Embryonic facial prominence (tissue), 1 donor: ENCODE measurements around the gene ST6GALNAC1.

Experiments used
- DNase-seq: peaks from one replicate; pipeline ENCODE4 v3.0.0-alpha.2; 2016; ENCODE audit errors: extremely low spot score

Gene ST6GALNAC1, protein sequence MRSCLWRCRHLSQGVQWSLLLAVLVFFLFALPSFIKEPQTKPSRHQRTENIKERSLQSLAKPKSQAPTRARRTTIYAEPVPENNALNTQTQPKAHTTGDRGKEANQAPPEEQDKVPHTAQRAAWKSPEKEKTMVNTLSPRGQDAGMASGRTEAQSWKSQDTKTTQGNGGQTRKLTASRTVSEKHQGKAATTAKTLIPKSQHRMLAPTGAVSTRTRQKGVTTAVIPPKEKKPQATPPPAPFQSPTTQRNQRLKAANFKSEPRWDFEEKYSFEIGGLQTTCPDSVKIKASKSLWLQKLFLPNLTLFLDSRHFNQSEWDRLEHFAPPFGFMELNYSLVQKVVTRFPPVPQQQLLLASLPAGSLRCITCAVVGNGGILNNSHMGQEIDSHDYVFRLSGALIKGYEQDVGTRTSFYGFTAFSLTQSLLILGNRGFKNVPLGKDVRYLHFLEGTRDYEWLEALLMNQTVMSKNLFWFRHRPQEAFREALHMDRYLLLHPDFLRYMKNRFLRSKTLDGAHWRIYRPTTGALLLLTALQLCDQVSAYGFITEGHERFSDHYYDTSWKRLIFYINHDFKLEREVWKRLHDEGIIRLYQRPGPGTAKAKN

DNA sequence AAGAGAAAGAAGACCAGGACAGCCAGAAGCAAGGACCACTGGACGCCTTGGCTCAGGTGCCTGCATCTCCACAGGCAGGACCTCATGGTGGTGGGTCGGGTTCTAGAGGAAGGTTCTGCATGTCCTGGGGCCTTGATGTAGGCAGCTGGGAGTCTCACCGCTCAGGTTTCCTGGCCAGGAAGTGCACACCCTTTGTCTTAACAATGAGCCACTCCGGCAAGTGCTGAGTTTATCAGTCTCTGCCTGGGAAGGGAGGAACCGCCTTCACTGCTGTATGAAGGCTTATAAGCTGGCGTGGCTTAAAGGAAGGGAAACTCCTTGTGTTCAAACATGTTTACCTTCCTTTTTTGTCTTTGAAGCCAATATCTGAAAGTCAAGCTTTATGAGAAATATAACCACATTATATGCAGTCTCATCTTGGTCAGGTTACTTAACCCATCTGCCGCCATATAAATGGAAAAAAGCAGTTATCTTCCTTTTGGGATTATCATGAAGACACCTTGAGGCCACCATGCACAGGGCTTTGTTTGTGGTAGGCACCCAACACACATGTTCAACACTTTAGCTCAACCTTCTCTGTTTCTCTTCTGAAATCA lies at the start of gene ST6GALNAC1:
ST6GALNAC1 (minus strand) TSS at position 205 of the 596 bp plus-strand sequence; CDS start at position 86, 119 bp downstream.
- DNase-seq = no peak

DNA sequence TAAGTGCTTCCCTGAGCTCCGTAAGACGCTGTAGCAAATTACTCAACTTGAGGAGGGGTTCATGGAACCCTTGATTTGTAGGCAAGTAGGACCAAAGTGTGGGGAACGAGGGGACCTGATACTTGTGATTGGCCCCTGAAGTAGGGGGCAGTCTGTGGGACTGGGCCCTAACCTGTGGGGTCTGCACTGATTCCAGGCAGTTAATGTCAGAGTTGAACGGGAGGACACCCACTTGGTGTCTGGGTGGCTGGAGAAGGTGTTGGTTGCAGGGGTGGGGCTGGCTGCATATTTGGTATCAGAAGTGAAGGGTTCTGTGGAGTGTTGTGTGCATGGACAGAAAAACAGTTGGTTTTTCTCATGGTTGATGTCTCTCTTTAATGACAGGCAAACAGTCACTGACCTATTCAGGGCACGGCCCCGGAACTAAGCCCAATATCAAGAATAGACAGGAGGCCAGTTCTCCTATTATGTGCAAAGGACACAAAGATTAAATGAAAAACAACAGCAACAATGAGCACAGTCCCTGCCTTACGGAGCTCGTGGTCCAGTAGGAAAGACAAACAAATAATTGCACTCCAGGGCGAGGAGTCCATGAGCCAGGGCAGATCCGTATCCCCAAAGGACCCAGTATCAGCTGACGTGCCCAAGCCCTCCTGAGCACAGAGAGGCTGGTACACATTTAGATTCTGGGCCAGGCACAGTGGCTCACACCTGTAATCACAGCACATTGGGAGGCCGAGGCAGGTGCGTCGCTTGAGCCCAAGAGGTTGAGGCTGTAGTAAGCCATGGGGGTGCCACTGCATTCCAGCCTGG lies 48.0 kb upstream of the ST6GALNAC1 start:
- DNase-seq = no peak

DNA sequence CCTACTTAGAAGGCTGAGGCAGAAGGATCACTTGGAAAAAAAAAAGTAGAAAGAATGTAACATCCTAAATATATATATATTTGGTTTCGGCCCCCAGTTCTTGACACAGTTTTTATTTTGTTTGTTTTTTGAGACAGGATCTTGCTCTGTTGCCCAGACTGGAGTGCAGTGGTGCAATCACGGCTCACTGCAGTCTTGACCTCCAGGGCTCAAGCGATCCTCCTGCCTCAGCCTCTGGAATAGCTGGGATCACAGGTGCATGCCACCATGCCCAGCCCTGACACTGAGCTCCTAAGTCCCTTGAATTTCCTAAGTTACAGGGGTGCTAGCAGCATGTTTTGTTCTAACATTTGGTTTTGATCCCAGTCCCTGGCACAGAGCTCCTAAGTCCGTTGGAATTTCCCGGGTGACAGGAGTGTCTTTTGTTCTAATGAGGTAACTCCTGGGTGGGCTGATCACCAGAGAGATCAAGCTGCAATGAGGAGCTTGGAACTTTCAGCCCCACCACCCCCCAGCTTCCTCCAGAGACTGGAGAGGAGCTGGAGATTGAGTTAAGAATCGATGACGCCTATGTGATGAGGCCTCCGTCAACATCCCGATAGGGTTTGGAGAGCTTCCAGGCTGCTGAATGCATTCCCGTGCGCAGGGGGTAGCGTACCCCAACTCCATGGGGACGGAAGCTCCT lies 47.2 kb upstream of the ST6GALNAC1 start:
- no peak for DNase-seq

DNA sequence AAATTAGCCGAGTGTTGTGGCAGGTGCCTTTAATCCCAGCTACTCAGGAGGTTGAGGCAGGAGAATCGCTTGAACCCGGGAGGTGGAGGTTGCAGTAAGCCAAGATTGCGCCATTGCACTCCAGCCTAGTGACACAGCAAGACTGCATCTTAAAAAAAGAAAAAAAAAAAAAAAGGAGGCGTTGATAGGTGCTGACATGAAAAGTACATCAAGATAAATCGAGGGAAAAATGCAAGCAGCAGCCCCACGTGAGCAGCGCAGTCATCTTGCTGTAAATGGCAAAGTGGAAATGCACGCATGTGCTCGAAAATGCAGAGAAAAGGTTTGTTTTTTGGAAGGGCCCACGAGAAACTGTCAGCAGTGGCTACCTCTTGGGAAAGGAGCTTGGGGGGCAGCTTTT lies 46.3 kb upstream of the ST6GALNAC1 start:
- no peak for DNase-seq

DNA sequence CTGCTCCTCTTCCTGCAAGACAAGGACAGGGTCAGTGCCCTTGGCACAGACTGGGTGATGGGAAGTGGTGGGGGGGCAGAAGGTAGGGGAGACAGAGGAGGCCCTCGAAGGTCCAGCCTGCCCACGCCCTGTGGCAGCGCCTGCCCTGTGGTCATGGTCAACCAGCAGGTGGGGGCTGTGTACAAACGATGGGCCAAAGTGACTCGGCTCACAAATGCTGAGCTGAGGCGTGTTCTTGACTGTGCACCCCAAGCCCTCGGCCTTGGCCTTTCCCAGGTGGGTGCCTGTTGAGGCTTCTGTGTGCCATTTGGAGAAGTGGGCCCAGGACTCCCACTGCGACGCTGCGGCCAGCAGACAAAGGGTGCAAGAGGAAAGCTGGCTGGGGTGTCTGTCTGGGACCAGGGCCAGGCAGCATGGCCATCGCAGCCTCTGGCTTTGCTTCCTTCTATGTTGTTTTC lies 44.6 kb upstream of the ST6GALNAC1 start:
- no peak for DNase-seq

DNA sequence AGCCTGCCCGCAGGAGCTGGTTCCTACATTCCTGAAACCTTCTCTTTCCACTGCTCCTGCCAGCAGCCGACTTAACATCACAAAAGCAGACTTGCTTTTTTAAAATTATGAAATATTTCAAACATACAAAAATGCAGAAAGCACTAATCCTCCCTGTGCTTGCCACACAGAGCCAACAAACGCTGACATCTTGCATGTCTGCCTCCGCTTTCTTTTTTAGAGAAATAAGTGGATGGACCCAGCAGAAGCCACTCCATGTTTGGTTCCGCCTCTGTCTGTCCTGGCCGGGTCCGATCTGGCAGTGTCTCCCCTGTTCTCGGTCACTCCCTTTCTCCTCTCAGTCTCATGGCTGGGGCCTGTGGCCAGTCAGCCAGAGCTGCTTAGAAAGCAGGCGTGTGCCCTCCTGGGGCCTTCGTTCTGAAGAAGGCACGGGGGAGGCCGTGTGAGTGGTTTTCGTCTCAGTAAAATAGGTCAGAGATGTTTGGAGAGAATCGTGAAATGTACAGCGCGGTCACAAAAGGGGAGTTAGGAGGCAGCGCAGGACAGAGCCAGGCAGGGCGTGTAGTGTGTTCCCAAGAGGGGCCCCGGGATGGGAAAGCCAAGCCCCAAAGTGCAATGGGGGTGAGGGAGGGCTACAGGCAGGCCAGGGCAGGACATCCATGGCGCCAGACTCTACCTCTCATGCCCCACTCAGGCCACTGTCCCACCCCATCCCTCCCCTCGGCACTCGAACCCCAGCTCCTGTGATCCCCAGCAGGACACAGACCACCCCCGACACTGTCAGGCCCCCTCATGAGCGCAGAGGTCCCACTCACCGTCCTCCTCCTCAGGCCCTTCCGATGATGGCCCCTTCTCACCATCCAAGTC lies 44.0 kb upstream of the ST6GALNAC1 start:
- no peak for DNase-seq

DNA sequence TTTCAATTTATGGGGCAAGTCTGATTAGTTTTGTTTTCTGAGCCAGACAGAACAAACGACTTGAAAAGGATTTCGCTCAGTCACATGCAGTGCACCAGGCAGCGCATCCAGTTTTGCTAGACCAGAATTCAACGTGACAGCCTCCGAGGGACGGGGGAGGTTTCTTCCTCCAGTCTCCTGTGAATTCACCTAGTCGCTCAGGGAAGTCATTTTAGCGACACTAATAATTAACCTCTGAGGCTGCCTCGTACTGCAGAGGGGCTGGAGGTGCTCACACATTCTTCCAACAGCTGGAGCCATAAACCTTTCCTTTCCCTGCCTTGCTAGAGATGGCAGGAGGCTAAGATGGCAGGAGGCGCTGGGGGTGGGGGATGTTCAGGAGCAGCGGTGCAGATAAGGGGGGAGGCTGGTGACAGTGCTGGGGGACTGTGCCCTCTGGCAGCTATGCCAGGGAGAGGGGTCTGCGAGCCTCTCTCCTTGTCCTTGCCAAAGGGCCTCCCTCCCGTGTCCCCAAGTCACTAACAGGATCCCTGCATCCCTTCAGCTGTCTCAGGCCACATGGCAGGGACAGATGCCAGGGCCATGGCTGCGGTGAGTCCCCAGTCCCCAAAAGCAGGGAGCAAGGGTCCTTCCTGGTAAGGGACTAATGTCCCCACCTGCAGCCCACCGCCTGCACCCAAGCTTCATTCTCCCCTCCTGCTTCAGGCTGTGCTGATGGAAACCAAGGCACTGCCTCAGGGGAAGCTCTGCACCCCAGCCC lies 43.2 kb upstream of the ST6GALNAC1 start:
- no peak for DNase-seq

DNA sequence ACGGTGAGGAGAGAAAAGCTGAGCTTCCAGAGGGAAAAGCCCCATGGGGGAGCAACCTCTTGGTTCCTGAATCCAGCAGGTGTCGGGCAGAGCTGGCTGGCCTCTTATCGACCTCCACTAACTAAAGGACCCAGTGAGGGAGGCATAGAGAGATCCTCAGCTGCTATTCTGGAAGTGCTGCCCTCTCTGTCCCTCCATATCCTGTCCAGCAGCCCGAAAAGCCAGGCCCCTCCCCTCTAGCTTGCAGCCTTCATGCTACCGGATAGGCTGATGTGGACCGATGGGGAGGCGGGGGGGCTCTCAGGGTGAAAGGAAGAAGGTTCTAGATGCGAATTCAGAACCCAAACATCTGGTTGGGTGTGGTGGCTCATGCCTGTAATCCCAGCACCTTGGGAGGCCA lies 42.3 kb upstream of the ST6GALNAC1 start:
- no peak for DNase-seq

DNA sequence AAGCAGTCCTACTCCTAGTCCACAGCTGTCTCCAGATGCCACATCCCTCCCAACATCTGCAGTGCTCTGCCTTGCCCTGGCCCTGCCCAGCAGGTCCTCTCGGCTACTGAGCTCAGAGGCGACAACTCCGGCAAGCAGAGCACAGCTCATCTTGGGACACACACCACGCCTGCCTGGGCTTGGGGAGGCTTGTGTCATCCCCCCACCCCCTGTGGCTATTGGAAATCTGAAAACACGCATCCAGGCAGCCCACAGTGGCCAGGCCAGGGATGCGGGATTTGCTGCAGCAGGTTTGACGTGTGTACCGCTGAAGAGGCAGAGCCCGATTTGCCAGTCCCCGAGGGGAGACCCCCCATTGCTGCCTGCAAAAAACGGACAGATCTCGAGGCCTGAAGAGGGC lies 41.8 kb upstream of the ST6GALNAC1 start:
- no peak for DNase-seq

DNA sequence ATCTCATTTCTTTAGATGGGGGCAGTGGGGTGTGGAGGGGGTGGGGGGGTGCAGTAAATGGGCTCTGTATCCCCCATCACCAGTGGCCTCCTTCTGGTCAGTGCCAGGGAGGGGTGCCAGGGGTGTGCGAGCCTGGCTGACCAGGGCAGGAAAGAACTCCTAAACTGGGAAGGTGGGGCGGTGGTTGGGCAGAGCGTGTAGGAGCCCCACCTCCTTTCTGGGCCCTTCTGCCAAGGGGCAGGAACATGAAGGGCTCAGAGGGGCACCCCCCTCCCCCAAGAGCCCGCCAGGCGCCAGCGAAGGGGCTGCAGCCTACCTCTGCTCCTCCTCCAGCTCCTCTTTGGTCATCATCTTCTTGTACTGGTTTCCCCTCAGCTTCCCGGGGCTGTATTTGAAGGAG lies 41.2 kb upstream of the ST6GALNAC1 start:
- no peak for DNase-seq

DNA sequence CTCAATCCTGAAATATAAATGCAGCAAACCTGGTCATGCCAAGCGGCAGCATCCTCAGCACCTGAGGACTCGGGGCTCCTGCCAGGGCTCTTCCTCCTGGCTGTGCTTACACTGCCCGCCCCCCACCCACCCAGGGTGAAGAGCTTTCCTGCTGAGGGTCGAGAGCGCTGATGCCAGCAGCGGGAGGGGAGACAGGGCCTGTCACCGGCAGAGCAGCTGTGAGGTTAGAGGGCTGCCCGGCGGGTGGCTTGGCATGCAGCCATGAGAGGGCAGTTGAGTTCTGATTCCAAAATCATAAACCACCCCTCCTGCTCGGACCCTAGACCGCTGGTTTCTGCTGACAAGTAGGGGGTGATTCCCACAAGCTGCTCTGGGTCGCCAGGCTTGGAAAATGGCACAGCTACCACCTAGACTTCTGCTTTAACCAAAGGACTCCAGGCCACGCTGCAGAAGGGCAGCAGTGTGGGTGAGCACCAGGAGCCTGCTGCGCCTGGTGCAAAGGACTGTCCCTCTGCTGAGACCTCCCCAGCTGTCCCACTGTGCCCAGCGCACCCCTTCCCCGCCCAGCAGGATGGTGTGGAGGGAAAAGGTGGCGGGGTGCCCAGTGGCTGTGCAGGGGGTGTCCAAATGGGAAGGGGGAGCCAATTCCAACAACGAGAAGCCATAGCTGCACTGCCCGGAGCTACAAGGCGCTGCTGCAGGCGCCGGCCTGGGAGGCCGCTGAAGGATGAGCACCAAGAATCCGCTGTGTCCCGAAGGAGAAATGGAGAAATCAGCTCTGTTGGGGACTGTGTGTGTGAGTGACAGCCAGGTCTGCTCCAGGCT lies 40.6 kb upstream of the ST6GALNAC1 start:
- DNase-seq = no peak

DNA sequence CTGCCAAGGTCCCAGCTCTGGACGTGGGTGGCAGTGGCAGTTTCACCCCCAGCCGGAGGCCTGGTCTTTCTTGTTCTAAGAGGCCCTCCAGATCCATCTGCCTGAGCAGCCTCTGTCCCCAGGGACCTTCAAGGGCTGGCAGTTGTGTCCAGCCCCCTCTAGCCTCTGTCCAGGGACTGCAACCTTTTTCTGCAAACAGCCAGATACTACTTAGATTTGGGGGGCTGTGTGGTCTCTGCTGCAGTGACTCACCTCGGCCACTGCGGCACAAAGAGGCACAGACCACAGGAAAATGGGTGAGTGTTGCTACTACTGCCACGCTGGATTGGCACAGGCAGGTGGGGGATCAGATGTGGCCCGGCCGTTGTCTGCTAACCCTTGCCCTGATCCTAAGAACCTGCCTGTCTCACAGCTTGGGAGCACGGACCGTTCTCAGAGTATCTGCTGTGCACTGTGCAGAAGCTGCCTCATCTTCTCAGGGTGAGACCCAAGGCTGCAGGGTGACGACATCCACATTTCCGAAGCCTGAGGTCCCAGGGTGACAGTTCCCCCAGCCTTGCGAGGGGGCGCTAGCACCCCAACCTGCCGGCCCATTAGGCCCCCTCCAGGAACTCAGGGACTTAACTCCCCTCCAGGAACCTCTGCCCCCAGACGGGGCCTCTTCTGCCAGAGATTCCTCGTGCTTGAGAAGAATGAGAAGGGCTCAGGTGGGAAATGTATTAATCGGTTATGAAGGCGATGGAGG lies 39.6 kb upstream of the ST6GALNAC1 start:
- no peak for DNase-seq

DNA sequence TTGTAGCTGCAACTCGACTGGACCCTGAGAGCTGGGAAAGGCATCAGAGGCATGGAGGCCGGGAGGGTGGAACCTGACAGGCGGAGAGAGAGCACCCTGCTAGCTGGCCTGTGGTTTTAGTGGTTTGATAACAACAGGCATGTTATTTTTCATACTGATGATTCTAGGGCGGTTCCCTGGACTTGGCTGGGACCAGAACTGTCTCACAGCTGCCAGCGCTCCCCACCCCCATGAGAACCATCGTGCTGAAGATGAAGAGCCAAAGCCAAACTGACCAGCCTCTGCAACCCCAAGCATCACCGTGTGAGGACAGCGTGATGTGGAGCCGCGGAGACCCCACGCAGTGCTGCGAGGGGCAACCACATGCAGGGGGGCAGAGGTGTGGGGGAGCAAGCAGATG lies 38.7 kb upstream of the ST6GALNAC1 start:
- no peak for DNase-seq

DNA sequence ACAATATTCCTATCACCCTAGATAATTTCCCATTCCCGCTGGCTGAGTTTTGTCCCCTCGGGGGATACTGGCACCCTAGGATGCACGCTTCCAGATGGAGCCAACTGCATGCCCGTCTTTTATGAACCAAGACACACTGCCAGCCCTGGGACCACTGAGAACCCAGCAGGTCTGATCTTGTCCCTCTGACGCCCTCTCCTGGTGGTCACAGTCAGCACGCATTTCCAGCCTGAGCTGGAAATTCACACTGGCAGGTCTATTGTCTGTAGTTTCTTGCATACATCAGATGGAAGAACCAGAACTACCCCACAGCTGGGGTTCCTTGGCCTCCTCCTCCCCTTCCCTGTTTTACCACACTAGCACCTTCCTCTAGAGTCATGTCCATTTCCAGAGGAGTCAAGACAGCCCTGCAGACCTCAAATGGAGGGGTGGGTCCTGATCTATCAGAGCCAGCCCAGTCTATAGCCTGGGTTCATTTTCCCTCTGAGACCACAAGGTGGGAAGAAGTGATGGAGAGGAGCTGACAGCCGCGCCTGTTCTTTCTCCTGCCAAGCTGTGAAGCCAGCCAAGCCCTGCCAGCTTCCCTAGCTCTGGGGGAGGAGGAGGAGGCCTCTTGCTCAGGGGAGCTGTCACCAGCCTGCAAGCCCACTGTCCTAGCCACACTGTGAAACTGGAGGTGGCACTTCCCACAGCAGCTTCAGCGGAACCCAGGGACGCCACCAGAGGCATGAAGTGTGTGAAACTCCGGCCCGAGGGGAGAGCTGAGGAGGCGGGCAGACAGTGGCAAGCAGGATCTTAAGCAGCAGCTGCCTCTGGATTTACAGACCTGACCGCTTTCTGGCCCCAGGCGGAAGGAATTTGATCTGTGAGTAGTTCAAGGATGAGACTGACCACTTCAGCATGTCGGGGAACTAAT lies 37.9 kb upstream of the ST6GALNAC1 start:
- no peak for DNase-seq

DNA sequence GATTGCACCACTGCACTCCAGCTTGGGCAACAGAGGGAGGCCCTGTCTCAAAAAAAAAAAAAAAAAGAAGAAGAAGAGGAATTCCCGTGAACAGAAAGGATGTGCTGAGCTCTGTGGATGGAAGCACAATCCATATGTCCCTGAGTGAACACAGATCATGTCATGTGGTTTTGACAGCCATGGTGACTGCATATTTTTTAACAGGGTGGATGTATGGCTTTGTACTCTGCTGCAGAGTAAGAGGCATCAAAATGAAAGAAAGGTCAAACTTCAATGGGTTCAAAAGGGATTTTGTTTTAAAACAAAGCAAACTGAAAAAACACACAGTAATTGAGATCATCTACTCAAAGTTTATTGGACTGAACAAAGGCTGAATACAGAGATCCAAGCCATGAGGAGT lies 35.7 kb upstream of the ST6GALNAC1 start:
- no peak for DNase-seq

DNA sequence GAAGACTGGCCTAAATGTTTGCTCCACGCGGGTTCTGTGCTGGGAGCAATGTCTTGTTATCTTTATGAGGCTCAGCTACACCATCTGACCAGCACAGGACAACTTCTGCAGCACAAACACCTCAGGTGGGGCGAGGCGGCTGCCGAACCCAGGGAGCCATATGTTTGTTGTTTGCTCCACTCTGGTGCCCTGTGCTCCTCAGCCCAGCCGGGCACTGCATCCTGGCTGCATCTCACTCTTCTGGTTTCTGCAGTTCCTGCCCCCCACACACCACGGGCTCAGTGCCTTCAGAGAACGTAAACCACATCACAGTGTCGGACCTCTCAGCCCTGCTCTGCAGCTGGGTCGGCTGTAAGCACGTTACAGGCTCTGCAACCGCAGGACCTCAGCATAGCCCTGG lies 34.8 kb upstream of the ST6GALNAC1 start:
- DNase-seq = no peak

DNA sequence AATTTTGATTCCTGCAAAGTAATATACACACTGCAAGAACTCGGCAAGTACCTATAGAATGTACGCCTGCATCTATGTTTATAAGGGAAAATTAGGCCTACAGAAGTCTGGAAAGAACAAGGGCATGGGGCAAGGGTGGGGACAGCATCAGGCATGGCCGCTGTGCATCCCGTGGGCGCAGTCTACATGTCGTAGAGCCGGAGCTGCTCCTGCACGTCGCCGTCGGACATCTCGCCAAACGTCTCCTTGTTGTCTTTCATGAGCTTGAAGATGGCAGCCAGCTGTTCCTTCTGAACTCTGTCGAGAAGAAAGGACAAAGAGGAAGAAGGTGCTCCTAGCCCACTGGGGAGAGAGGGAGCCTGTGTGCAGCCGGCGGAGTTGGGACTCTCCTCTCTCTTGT lies 33.8 kb upstream of the ST6GALNAC1 start:
- no peak for DNase-seq
